Ammon's horn (tissue), 1 donor: ENCODE results near the gene OR11A1.
"Not testable (repeated sequence)": the region's sequence is repeated elsewhere in the genome, so short reads cannot be mapped to it uniquely, and the experiment has no call there.

Source experiments
- DNase-seq: peaks from one replicate; pipeline ENCODE4 v3.0.0-alpha.2; 2016; ENCODE audit warnings: low spot score

Gene OR11A1

GRCh38 chr6:29478740-29479139 is 21.9 kb upstream of the OR11A1 start:
- no peak for DNase-seq

- no peak for DNase-seq
These were observed 21.1 kb upstream of the OR11A1 start for GRCh38 chr6:29477923-29478450.

- DNase-seq, result no peak
These were observed 18.1 kb upstream of the OR11A1 start for GRCh38 chr6:29474996-29475395.

GRCh38 chr6:29466241-29466640 is 9.4 kb upstream of the OR11A1 start:
- no peak for DNase-seq

GRCh38 chr6:29465801-29466200 is 8.9 kb upstream of the OR11A1 start:
- DNase-seq, result no peak

GRCh38 chr6:29465279-29465678 is 8.4 kb upstream of the OR11A1 start:
- DNase-seq, result no peak

- DNase-seq, result no peak
These were observed 5.2 kb upstream of the OR11A1 start for GRCh38 chr6:29462022-29462421.

GRCh38 chr6:29461021-29461814 is 4.3 kb upstream of the OR11A1 start:
- no peak for DNase-seq

GRCh38 chr6:29451471-29452193 is 5.2 kb downstream of the OR11A1 start:
- no peak for DNase-seq

GRCh38 chr6:29447670-29448069 is 9.2 kb downstream of the OR11A1 start:
- DNase-seq, result no peak

- DNase-seq, result not testable (repeated sequence)
These were observed 12.8 kb downstream of the OR11A1 start for GRCh38 chr6:29444031-29444430.

- no peak for DNase-seq
These were observed 14.2 kb downstream of the OR11A1 start for GRCh38 chr6:29442719-29443118.

- no peak for DNase-seq
These were observed 17.9 kb downstream of the OR11A1 start, which contains the start of gene OR10C1 for GRCh38 chr6:29439006-29439405. TSS of gene OR10C1 (plus strand) at chr6:29439306. CDS start at chr6:29440016, 710 bp downstream.

- not testable (repeated sequence) for DNase-seq
These were observed 20.1 kb downstream of the OR11A1 start for GRCh38 chr6:29436730-29437129.

GRCh38 chr6:29426654-29427053 is 30.2 kb downstream of the OR11A1 start:
- no peak for DNase-seq

GRCh38 chr6:29425075-29425474 is 31.8 kb downstream of the OR11A1 start:
- no peak for DNase-seq

GRCh38 chr6:29424575-29424974 is 32.3 kb downstream of the OR11A1 start:
- DNase-seq, result no peak

- DNase-seq, result no peak
These were observed 32.7 kb downstream of the OR11A1 start for GRCh38 chr6:29424168-29424567.

- no peak for DNase-seq
These were observed 37.4 kb downstream of the OR11A1 start for GRCh38 chr6:29419516-29419915.

- DNase-seq, result no peak
These were observed 42.3 kb downstream of the OR11A1 start, which contains the start of gene OR12D1 for GRCh38 chr6:29414588-29414987. TSS of gene OR12D1 (plus strand) at chr6:29414928.

GRCh38 chr6:29403801-29404200 is 53.1 kb downstream of the OR11A1 start:
- DNase-seq, result no peak

GRCh38 chr6:29399525-29399924 is 57.3 kb downstream of the OR11A1 start:
- no peak for DNase-seq

- DNase-seq, result no peak
These were observed 61.5 kb downstream of the OR11A1 start, which contains the start of gene OR12D2 for GRCh38 chr6:29395331-29395730. TSS of gene OR12D2 (plus strand) at chr6:29395631. CDS start at chr6:29396700, 1,069 bp downstream.
